ENCODE measurements around the gene FKBP11.

- TF ChIP-seq POLR2AphosphoS5 (IDR thresholded peaks at IDR 0.05) (no peak), POLR2A (IDR thresholded peaks at IDR 0.05) (no peak)
- TF ChIP-seq, protein P1, sequence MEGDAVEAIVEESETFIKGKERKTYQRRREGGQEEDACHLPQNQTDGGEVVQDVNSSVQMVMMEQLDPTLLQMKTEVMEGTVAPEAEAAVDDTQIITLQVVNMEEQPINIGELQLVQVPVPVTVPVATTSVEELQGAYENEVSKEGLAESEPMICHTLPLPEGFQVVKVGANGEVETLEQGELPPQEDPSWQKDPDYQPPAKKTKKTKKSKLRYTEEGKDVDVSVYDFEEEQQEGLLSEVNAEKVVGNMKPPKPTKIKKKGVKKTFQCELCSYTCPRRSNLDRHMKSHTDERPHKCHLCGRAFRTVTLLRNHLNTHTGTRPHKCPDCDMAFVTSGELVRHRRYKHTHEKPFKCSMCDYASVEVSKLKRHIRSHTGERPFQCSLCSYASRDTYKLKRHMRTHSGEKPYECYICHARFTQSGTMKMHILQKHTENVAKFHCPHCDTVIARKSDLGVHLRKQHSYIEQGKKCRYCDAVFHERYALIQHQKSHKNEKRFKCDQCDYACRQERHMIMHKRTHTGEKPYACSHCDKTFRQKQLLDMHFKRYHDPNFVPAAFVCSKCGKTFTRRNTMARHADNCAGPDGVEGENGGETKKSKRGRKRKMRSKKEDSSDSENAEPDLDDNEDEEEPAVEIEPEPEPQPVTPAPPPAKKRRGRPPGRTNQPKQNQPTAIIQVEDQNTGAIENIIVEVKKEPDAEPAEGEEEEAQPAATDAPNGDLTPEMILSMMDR (IDR thresholded peaks at IDR 0.05) = no peak
Observed at GRCh38 chr12:48954841-48955501, 29.7 kb upstream of the FKBP11 start.

Data from breast epithelium (tissue), 3 donors.